Mesenchymal stem cell (in vitro differentiated cells and primary cell): ENCODE measurements around the gene TLR5.

Source experiments
- DNase-seq: peaks from one replicate; pipeline ENCODE4 v3.0.0-alpha.2; 2013
- H2AFZ ChIP-seq: one replicate; pipeline ENCODE4 v1.6.1; 2013; ENCODE audit warnings: low read depth, mild to moderate bottlenecking, control low read depth, inconsistent platforms, low read length, moderate library complexity
- H2AK5ac ChIP-seq: 2 replicates; pipeline ENCODE4 v1.6.1; 2013; ENCODE audit warnings: low read length, moderate library complexity, mild to moderate bottlenecking, inconsistent platforms; ENCODE audit not compliant: severe bottlenecking
- H2BK120ac ChIP-seq: one replicate; pipeline ENCODE4 v1.6.1; 2013; ENCODE audit warnings: low read depth, mild to moderate bottlenecking, inconsistent platforms, low read length, moderate library complexity
- H2BK12ac ChIP-seq, 2 experiments: one replicate each; pipeline ENCODE4 v1.6.1; 2013; ENCODE audit warnings: inconsistent platforms in 2 of 2, low read length in 2 of 2, mild to moderate bottlenecking in 2 of 2, moderate library complexity in 2 of 2, control low read depth in 1 of 2
- H2BK15ac ChIP-seq: one replicate; pipeline ENCODE4 v1.6.1; 2013; ENCODE audit warnings: mild to moderate bottlenecking, low read depth, inconsistent platforms; ENCODE audit not compliant: poor library complexity, severe bottlenecking
- H2BK5ac ChIP-seq: 2 replicates; pipeline ENCODE4 v1.6.1; 2013; ENCODE audit warnings: low read depth, mild to moderate bottlenecking, low read length, control low read depth, inconsistent platforms; ENCODE audit not compliant: poor library complexity, severe bottlenecking
- H3K14ac ChIP-seq, 2 experiments: one replicate each; pipeline ENCODE4 v1.6.1; 2013; ENCODE audit warnings: inconsistent platforms in 2 of 2, low read length in 2 of 2, control low read depth in 1 of 2, mild to moderate bottlenecking in 1 of 2, moderate library complexity in 1 of 2
- H3K18ac ChIP-seq, 2 experiments: one replicate each; pipeline ENCODE4 v1.6.1; 2013; ENCODE audit warnings: inconsistent platforms in 2 of 2, low read length in 2 of 2, control low read depth in 1 of 2, low read depth in 1 of 2, mild to moderate bottlenecking in 1 of 2
- H3K23ac ChIP-seq, 2 experiments: one replicate each; pipeline ENCODE4 v1.6.1; 2013; ENCODE audit warnings: inconsistent platforms in 2 of 2, low read length in 2 of 2, mild to moderate bottlenecking in 2 of 2, moderate library complexity in 2 of 2, control low read depth in 1 of 2
- H3K27ac ChIP-seq: 2 replicates; pipeline ENCODE4 v1.5.1; 2013; ENCODE audit warnings: mild to moderate bottlenecking, moderate library complexity, low read length, control low read depth, inconsistent platforms; ENCODE audit not compliant: poor library complexity, severe bottlenecking
- H3K27me3 ChIP-seq, 2 experiments: 2 replicates each; pipeline versions ENCODE4 v1.6.1 to v1.7.0; 2013; ENCODE audit warnings: low read length in 2 of 2, mild to moderate bottlenecking in 2 of 2, moderate library complexity in 2 of 2, control low read depth in 1 of 2, inconsistent platforms in 1 of 2; ENCODE audit not compliant: control insufficient read depth in 1 of 2, insufficient read depth in 1 of 2
- H3K36me3 ChIP-seq, 2 experiments: 2 replicates each; pipeline versions ENCODE4 v1.6.1 to v1.7.0; 2013; ENCODE audit warnings: low read length in 2 of 2, control low read depth in 1 of 2, inconsistent platforms in 1 of 2, low read depth in 1 of 2, mild to moderate bottlenecking in 1 of 2; ENCODE audit not compliant: insufficient read depth in 2 of 2, control insufficient read depth in 1 of 2
- H3K4ac ChIP-seq, 2 experiments: one replicate each; pipeline ENCODE4 v1.6.1; 2013; ENCODE audit warnings: inconsistent platforms in 2 of 2, low read length in 2 of 2, mild to moderate bottlenecking in 2 of 2, moderate library complexity in 2 of 2, control low read depth in 1 of 2, low read depth in 1 of 2
- H3K4me1 ChIP-seq: 2 replicates; pipeline ENCODE4 v1.6.1; 2013; ENCODE audit warnings: low read depth, low read length, control low read depth; ENCODE audit not compliant: control insufficient read depth, insufficient read depth
- H3K4me2 ChIP-seq: 2 replicates; pipeline ENCODE4 v1.6.1; 2013; ENCODE audit warnings: low read length, mild to moderate bottlenecking, inconsistent platforms; ENCODE audit not compliant: poor library complexity, severe bottlenecking
- H3K4me3 ChIP-seq, 2 experiments: 2 replicates each; pipeline versions ENCODE4 v1.5.1 to v1.7.0; 2013; ENCODE audit warnings: low read length in 2 of 2, mild to moderate bottlenecking in 2 of 2, control low read depth in 1 of 2, low read depth in 1 of 2; ENCODE audit not compliant: insufficient read depth in 1 of 2
- H3K79me1 ChIP-seq: replicated peaks from 2 replicates; pipeline ENCODE4 v1.6.1; 2013; ENCODE audit warnings: mild to moderate bottlenecking, control low read depth, low read length, inconsistent platforms; ENCODE audit not compliant: poor library complexity, severe bottlenecking
- H3K9ac ChIP-seq: 2 replicates; pipeline ENCODE4 v1.7.0; 2013; ENCODE audit warnings: mild to moderate bottlenecking, low read length, moderate library complexity
- H3K9me3 ChIP-seq: 2 replicates; pipeline ENCODE4 v1.7.0; 2013; ENCODE audit warnings: mild to moderate bottlenecking, low read length; ENCODE audit not compliant: control insufficient read depth
- H4K8ac ChIP-seq: one replicate; pipeline ENCODE4 v1.6.1; 2013; ENCODE audit warnings: inconsistent platforms, mild to moderate bottlenecking, low read length, moderate library complexity
- H4K91ac ChIP-seq: one replicate; pipeline ENCODE4 v1.6.1; 2013; ENCODE audit warnings: mild to moderate bottlenecking, low read length, inconsistent platforms
- WGBS: methylation state at CpG from one replicate; pipeline ENCODE4 v1.1.7; 2013; ENCODE audit warnings: mixed read lengths; 5-methylcytosine and 5-hydroxymethylcytosine counted together

Gene TLR5

DNA sequence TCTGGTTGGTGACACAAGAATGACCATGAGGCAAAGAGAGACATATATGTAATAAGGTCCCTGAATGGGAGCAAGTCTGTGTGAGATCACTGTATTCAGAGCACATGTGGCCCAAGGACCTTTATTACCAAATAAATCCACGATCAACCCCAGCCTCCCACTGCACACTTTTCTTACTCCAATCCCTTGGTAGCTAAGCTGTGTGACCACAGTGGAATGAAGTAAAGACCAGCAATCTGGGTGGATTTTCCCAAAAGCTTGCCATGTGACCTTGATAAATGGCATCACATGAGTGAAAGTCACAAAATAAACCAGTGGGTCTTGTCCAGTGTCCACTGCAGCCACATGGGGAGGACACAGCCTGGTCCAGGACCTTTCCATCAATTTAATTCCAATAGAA, 36.7 kb upstream of the TLR5 start:
- Histone ChIP-seq H2AFZ (no peak overlapping the region), H3K27me3 (peaks cover 13 to 29% of the 10 kb centered on the region in 2 experiments), H2BK15ac (no peak overlapping the region), H2BK5ac (no peak overlapping the region), H2BK12ac (no peak overlapping the region), H3K4me1 (no peaks in the 10 kb centered on the region), H4K8ac (no peak overlapping the region), H3K9me3 (no peaks in the 10 kb centered on the region), H3K18ac (no peak overlapping the region), H3K23ac (no peak overlapping the region), H3K14ac (no peak overlapping the region), H3K9ac (no peak overlapping the region), H3K79me1 (no peaks in the 10 kb centered on the region), H3K4me3 (no peak overlapping the region), H2AK5ac (no peak overlapping the region), H3K4me2 (no peak overlapping the region), H3K27ac (no peak overlapping the region), H4K91ac (no peak overlapping the region), H3K4ac (no peak overlapping the region), H2BK120ac (no peak overlapping the region), H3K36me3 (no peaks in the 10 kb centered on the region)
- no peak for DNase-seq
- WGBS, result 43% methylated on average over 1 of the region's 1 CpG

DNA sequence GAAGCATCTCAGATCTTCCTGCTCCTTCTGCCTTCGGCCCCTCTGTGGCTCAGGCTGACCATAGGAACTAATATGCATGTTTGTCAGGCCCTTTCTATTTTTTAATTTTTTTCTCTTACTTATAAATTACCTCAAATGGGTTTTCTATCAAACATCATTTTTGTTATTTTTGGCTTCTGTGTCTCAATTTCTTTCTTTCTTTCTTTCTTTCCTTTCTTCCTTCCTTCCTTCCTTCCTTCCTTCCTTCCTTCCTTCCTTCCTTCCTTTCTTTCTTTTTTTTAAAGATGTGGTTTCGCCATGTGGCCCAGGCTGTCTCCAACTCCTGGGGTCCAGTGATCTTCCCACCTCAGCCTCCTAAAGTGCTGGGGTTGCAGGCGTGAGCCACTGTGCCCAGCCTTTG, 36.2 kb upstream of the TLR5 start:
- Histone ChIP-seq H2BK120ac (no peak overlapping the region), H3K36me3 (no peaks in the 10 kb centered on the region), H4K91ac (no peak overlapping the region), H3K23ac (no peak overlapping the region), H2AK5ac (no peak overlapping the region), H3K27ac (no peak overlapping the region), H3K4me1 (no peaks in the 10 kb centered on the region), H2AFZ (no peak overlapping the region), H3K9me3 (no peaks in the 10 kb centered on the region), H4K8ac (no peak overlapping the region), H3K4me2 (no peak overlapping the region), H2BK5ac (no peak overlapping the region), H3K79me1 (no peaks in the 10 kb centered on the region), H3K9ac (no peak overlapping the region), H2BK15ac (no peak overlapping the region), H3K27me3 (peaks cover 13 to 29% of the 10 kb centered on the region in 2 experiments), H3K4ac (no peak overlapping the region), H3K14ac (no peak overlapping the region), H2BK12ac (no peak overlapping the region), H3K18ac (no peak overlapping the region), H3K4me3 (no peak overlapping the region)
- 88% methylated on average over 3 of the region's 3 CpGs for WGBS
- DNase-seq, result no peak

DNA sequence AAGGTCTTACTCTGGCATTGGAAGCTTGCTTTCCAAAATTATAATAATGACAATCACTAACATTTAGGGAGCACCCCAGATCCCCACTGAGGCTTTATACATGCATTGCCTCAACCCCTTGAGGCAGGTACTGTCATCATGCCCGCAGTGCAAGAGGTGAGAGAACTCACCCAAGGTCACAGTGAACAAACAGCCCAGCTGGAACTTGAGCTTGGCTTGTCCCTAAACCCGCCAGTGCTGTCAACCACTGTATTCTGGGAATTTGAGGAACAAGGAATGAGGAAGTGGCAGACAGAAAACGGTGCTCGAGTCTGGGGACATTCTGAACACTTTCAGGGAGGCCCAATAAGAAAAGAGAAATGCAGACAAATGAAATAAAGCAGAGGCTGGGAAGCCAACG, 34.6 kb upstream of the TLR5 start:
- WGBS, result 62% methylated on average over 5 of the region's 5 CpGs

DNA sequence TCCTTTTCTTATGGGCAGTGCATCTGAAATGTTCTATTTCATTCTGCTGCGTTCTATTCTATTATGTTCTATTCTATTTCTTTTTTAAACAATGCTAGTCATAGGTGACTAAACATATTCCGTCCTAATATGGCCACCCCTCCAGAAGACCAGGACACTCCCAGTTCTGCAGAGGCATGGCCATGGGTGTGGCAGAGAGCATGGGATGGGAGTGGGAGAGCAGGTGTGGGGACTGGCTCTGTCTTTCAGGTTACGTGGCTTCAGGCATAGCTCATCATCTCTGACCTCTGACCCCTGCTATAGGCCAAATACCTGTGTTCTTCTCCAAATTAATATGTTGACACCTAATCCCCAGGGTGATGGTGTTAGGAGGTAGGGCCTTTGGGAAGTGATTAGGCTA, 33.4 kb upstream of the TLR5 start:
- H2BK15ac ChIP-seq, result no peak overlapping the region
- no peak overlapping the region for H3K4me3 ChIP-seq
- H3K9ac ChIP-seq, result no peak overlapping the region
- no peak overlapping the region for H3K23ac ChIP-seq
- H3K18ac ChIP-seq, result no peak overlapping the region
- WGBS, result no CpG with 5 or more reads among the region's 3 CpGs
- no peaks in the 10 kb centered on the region for H3K79me1 ChIP-seq
- no peak overlapping the region for H2AFZ ChIP-seq
- no peaks in the 10 kb centered on the region for H3K36me3 ChIP-seq
- H3K4ac ChIP-seq, result no peak overlapping the region
- no peak overlapping the region for H2BK5ac ChIP-seq
- no peak overlapping the region for H4K91ac ChIP-seq
- no peak overlapping the region for H3K14ac ChIP-seq
- H3K4me2 ChIP-seq, result no peak overlapping the region
- no peaks in the 10 kb centered on the region for H3K9me3 ChIP-seq
- peaks cover 13 to 21% of the 10 kb centered on the region in 2 experiments for H3K27me3 ChIP-seq
- DNase-seq, result no peak
- no peak overlapping the region for H2AK5ac ChIP-seq
- H2BK120ac ChIP-seq, result no peak overlapping the region
- H3K27ac ChIP-seq, result no peak overlapping the region
- H4K8ac ChIP-seq, result no peak overlapping the region
- no peak overlapping the region for H2BK12ac ChIP-seq
- no peaks in the 10 kb centered on the region for H3K4me1 ChIP-seq

More for the DNA sequence above, 34.6 kb upstream of the TLR5 start:
- H2BK5ac ChIP-seq, result no peak overlapping the region
- no peak overlapping the region for H2BK15ac ChIP-seq
- H2BK12ac ChIP-seq, result no peak overlapping the region
- no peak overlapping the region for H3K18ac ChIP-seq
- H3K36me3 ChIP-seq, result no peaks in the 10 kb centered on the region
- no peak overlapping the region for H2AK5ac ChIP-seq
- no peak overlapping the region for H3K4me3 ChIP-seq
- no peak overlapping the region for H2BK120ac ChIP-seq
- H3K9ac ChIP-seq, result no peak overlapping the region
- no peak overlapping the region for H3K14ac ChIP-seq
- no peak for DNase-seq
- no peak overlapping the region for H2AFZ ChIP-seq
- no peak overlapping the region for H4K8ac ChIP-seq
- peaks cover 13 to 29% of the 10 kb centered on the region in 2 experiments for H3K27me3 ChIP-seq
- H4K91ac ChIP-seq, result no peak overlapping the region
- H3K4ac ChIP-seq, result no peak overlapping the region
- no peaks in the 10 kb centered on the region for H3K4me1 ChIP-seq
- H3K79me1 ChIP-seq, result no peaks in the 10 kb centered on the region
- H3K23ac ChIP-seq, result no peak overlapping the region
- H3K27ac ChIP-seq, result no peak overlapping the region
- H3K9me3 ChIP-seq, result no peaks in the 10 kb centered on the region
- no peak overlapping the region for H3K4me2 ChIP-seq
